Measurements from ENCODE around the gene RAB21.

Gene RAB21

GRCh38 chr12:71838676-71839075 is 84.0 kb downstream of the RAB21 start:
- H3K9me2 ChIP-seq (replicated peaks; ENCODE audit: low read depth, low read length): no peaks in the 10 kb centered on the region
- H3K9ac ChIP-seq (ENCODE audit: low read depth, low read length, poor library complexity, severe bottlenecking): peak overlapping the region; percentile 85
- H3K27me3 ChIP-seq (ENCODE audit: insufficient read depth, low read length, poor library complexity, severe bottlenecking): no peaks in the 10 kb centered on the region
- no peaks in the 10 kb centered on the region for H3K9me3 ChIP-seq (ENCODE audit: insufficient read depth, low read depth, low read length)
- TF ChIP-seq CTCF (conservative IDR thresholded peaks at IDR 0.05; ENCODE audit: low read length) (no peak), EZH2phosphoT487 (IDR thresholded peaks at IDR 0.05; ENCODE audit: borderline replicate concordance) (no peak)
- peak overlapping the region; percentile 90; the same call in 1 of the 2 replicates for H2AFZ ChIP-seq (ENCODE audit: low read length)
- H3F3A ChIP-seq (ENCODE audit: low read depth): no peaks in the 10 kb centered on the region
- peak overlapping the region; percentile 73 for H3K4me2 ChIP-seq (ENCODE audit: low read depth, low read length, poor library complexity, severe bottlenecking)
- H3K36me3 ChIP-seq (ENCODE audit: insufficient read depth, low read length): no peaks in the 10 kb centered on the region
- peaks cover 33% of the 10 kb centered on the region for H3K4me1 ChIP-seq (ENCODE audit: insufficient read depth, low read length, poor library complexity, severe bottlenecking)
- peak overlapping the region; percentile 85 for H3K4me3 ChIP-seq (ENCODE audit: low read length, poor library complexity, severe bottlenecking)
- H3K79me2 ChIP-seq (ENCODE audit: insufficient read depth, low read length): peaks cover 49% of the 10 kb centered on the region
- peaks cover 31% of the 10 kb centered on the region for H4K20me1 ChIP-seq (ENCODE audit: insufficient read depth, low read length, poor library complexity, severe bottlenecking)

- no peaks in the 10 kb centered on the region for H3F3A ChIP-seq (ENCODE audit: low read depth)
- H3K4me3 ChIP-seq (ENCODE audit: low read length, poor library complexity, severe bottlenecking): peak overlapping the region; percentile 85
- peak overlapping the region; percentile 73 for H3K4me2 ChIP-seq (ENCODE audit: low read depth, low read length, poor library complexity, severe bottlenecking)
- no peaks in the 10 kb centered on the region for H3K9me3 ChIP-seq (ENCODE audit: insufficient read depth, low read depth, low read length)
- H3K27me3 ChIP-seq (ENCODE audit: insufficient read depth, low read length, poor library complexity, severe bottlenecking): no peaks in the 10 kb centered on the region
- no peaks in the 10 kb centered on the region for H3K36me3 ChIP-seq (ENCODE audit: insufficient read depth, low read length)
- H3K4me1 ChIP-seq (ENCODE audit: insufficient read depth, low read length, poor library complexity, severe bottlenecking): peaks cover 49% of the 10 kb centered on the region
- H2AFZ ChIP-seq (ENCODE audit: low read length): peak overlapping the region; percentile 90
- TF ChIP-seq EZH2phosphoT487 (IDR thresholded peaks at IDR 0.05; ENCODE audit: borderline replicate concordance) (no peak), CTCF (conservative IDR thresholded peaks at IDR 0.05; ENCODE audit: low read length) (no peak)
- H4K20me1 ChIP-seq (ENCODE audit: insufficient read depth, low read length, poor library complexity, severe bottlenecking): peaks cover 46% of the 10 kb centered on the region
- peaks cover 65% of the 10 kb centered on the region for H3K79me2 ChIP-seq (ENCODE audit: insufficient read depth, low read length)
- H3K9ac ChIP-seq (ENCODE audit: low read depth, low read length, poor library complexity, severe bottlenecking): peak overlapping the region; percentile 85
- no peaks in the 10 kb centered on the region for H3K9me2 ChIP-seq (replicated peaks; ENCODE audit: low read depth, low read length)
Measured at GRCh38 chr12:71840231-71840847, 85.7 kb downstream of the RAB21 start.

- Histone ChIP-seq H3F3A (ENCODE audit: low read depth) (peaks cover 3% of the 10 kb centered on the region; the same call in 1 of the 2 replicates), H4K20me1 (ENCODE audit: insufficient read depth, low read length, poor library complexity, severe bottlenecking) (peaks cover 62% of the 10 kb centered on the region), H3K9me2 (replicated peaks; ENCODE audit: low read depth, low read length) (no peaks in the 10 kb centered on the region), H3K4me2 (ENCODE audit: low read depth, low read length, poor library complexity, severe bottlenecking) (peak overlapping the region; percentile 45), H3K9ac (ENCODE audit: low read depth, low read length, poor library complexity, severe bottlenecking) (peak overlapping the region; percentile 15), H3K4me1 (ENCODE audit: insufficient read depth, low read length, poor library complexity, severe bottlenecking) (peaks cover 39% of the 10 kb centered on the region), H2AFZ (ENCODE audit: low read length) (no peak overlapping the region), H3K9me3 (ENCODE audit: insufficient read depth, low read depth, low read length) (peaks cover 5% of the 10 kb centered on the region; the same call in 1 of the 2 replicates), H3K27me3 (ENCODE audit: insufficient read depth, low read length, poor library complexity, severe bottlenecking) (no peaks in the 10 kb centered on the region), H3K79me2 (ENCODE audit: insufficient read depth, low read length) (peaks cover 100% of the 10 kb centered on the region), H3K4me3 (ENCODE audit: low read length, poor library complexity, severe bottlenecking) (peak overlapping the region; percentile 4), H3K36me3 (ENCODE audit: insufficient read depth, low read length) (peaks cover 4% of the 10 kb centered on the region; the same call in 1 of the 2 replicates)
- TF ChIP-seq EZH2phosphoT487 (IDR thresholded peaks at IDR 0.05; ENCODE audit: borderline replicate concordance) (no peak), CTCF (conservative IDR thresholded peaks at IDR 0.05; ENCODE audit: low read length) (peak; percentile 84)
Measured at GRCh38 chr12:71846322-71846940, 91.8 kb downstream of the RAB21 start.
